ENCODE results near the gene PCSK2.
"Not testable (repeated sequence)": the region's sequence is repeated elsewhere in the genome, so short reads cannot be mapped to it uniquely, and the experiment has no call there.

PCSK2 gene

GRCh38 chr20:17226410-17227218, at the start of gene PCSK2:
Gene PCSK2 (plus strand): TSS chr20:17227040. CDS start chr20:17227306, 266 bp downstream.
- DNase-seq (ENCODE audit: low read depth in 1 of 2, low spot score in 1 of 2): no peak

DNA sequence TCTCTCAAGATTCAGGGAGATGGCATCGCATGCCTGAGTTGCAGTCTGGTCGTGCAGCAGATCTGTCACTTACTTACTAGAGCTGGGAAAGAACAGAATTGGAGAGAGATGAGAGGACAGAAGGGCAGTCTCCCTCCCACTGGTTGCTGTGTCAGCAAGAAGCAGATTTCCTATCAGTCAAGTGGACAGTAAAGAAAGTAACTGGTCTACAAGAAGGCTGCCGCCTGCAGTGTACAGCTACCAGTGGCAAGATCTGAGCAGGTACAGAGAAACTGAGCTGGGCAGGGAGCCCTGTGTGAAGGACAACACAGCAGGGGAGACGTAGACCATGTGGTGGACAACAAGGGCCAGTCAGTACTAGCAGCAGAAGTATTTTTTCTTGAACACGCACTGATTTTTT, 49.5 kb upstream of the PCSK2 start:
- no peak for DNase-seq (ENCODE audit: low read depth in 1 of 2, low spot score in 1 of 2)

DNA sequence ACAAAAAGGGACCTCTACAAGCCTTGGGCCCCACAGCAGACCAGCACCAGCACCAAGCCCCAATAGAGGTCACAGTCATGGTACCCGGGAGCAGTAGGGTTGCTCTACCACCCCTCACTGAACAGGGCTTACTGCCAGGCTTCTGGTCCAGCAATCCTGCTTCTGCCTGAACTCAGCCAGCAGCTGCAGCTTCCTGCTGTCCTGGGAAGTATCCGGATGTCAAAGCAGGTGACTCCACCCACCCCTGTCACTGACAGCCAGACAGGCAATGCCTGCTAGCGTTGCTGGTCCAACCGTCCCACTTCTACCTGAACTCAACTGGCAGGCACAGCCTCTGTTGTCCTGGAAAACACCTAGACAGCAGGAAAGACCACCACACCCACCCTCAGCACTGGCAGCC, 47.0 kb upstream of the PCSK2 start:
- no peak for DNase-seq (ENCODE audit: low read depth in 1 of 2, low spot score in 1 of 2)

DNA sequence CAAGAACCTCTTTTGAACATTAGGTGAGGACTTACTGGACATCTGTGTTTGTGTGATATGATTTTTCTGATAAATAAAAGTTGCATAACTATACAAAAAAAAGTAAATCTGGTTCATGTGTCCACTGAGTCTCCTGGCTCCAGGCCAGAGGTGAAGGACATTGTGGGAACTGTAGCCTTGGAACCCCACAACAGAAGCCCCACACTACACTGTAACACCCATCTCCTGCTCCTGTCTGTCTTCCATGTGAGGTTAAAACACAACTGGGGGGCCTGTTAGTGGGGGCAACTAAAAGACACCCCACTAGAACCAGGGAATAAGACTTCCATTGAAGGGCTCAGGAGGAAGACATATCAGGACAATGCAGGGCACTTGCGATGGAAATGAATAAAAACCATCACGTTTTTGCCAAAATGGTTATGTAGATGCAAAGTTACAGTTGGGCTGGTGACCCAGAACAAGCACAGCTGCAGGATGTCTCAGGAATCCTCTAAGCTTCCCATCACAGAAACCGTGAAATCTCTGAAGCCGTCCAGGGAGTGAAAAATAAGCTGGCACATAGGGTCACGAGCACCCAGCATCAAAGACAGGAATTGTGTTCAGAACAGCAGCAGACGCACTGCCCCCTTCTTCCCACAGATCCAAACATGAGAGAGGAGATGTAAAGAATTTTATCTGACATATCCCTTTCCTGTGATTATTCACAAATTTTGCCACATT, 36.7 kb upstream of the PCSK2 start:
- no peak for DNase-seq (ENCODE audit: low read depth in 1 of 2, low spot score in 1 of 2)

- DNase-seq (ENCODE audit: low read depth in 1 of 2, low spot score in 1 of 2): no peak
These were observed 29.8 kb upstream of the PCSK2 start for GRCh38 chr20:17197041-17197440.

- no peak for DNase-seq (ENCODE audit: low read depth in 1 of 2, low spot score in 1 of 2)
These were observed 24.8 kb upstream of the PCSK2 start for GRCh38 chr20:17202030-17202429.

DNA sequence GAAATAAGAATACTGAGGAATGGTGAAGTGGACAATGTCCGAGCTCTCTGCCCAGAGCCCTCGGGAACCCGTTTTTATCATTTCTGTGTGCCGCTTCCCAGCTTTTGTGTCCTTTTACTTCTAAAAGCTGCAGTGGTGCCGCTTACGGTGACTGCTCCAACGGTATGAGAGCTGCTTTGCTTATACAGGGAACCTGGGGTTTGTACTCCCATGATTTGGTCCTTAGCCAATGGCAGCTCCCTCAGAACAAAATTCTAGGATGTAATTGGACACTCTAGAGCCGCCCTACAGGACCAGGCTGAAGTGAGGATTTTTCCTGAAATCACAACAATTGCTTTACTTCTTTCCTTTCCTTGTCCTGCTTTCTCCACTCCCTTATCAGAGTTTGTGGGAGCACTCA, 24.2 kb upstream of the PCSK2 start:
- DNase-seq (ENCODE audit: low read depth in 1 of 2, low spot score in 1 of 2): no peak

- no peak for DNase-seq (ENCODE audit: low read depth in 1 of 2, low spot score in 1 of 2)
These were observed 21.6 kb upstream of the PCSK2 start for GRCh38 chr20:17205084-17205813.

- no peak for DNase-seq (ENCODE audit: low read depth in 1 of 2, low spot score in 1 of 2)
These were observed 16.5 kb upstream of the PCSK2 start for GRCh38 chr20:17210387-17210786.

DNA sequence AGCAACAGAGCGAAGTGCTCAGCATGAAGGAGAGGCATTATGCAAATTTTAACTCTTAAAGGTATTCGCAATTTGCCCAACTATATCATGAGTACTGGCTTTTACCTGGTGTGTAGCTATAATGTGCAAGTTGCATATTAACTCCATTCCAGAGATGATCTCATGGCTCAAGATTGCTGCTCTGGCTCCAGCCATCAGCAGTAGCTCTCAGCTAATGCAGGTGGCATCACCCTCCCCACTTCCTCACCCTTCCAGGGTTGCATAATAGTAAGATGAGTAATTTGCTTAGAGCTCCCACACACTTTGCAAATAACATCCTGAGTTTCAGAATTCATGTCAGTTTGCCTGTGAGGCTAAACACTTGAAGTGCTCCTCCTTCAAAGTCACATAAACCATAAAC, 15.9 kb upstream of the PCSK2 start:
- DNase-seq (ENCODE audit: low read depth in 1 of 2, low spot score in 1 of 2): no peak

DNA sequence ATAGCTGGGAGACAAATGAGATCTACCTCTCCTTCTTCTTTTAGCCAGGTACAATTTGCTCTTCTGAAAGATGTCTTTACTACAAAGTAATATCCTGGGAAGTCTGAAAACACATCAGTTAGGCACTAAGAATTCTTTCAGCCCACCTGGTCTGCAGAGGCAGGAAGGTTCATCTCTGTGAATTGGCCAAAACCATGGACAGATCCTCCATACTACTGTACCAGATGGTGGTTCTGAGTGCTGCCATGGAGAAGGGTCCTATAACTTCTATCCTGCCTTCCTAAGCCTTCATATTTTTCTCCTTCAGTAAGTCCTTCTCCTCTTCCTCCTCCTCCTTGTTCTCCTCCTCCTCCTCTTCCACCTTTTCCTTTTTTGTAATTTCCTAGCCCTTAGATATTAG, 11.7 kb upstream of the PCSK2 start:
- DNase-seq (ENCODE audit: low read depth in 1 of 2, low spot score in 1 of 2): no peak

GRCh38 chr20:17219856-17220255, 7.0 kb upstream of the PCSK2 start:
- not testable (repeated sequence) for DNase-seq (ENCODE audit: low read depth in 1 of 2, low spot score in 1 of 2)

- no peak for DNase-seq (ENCODE audit: low read depth in 1 of 2, low spot score in 1 of 2)
These were observed 3.3 kb upstream of the PCSK2 start for GRCh38 chr20:17223553-17223952.

DNA sequence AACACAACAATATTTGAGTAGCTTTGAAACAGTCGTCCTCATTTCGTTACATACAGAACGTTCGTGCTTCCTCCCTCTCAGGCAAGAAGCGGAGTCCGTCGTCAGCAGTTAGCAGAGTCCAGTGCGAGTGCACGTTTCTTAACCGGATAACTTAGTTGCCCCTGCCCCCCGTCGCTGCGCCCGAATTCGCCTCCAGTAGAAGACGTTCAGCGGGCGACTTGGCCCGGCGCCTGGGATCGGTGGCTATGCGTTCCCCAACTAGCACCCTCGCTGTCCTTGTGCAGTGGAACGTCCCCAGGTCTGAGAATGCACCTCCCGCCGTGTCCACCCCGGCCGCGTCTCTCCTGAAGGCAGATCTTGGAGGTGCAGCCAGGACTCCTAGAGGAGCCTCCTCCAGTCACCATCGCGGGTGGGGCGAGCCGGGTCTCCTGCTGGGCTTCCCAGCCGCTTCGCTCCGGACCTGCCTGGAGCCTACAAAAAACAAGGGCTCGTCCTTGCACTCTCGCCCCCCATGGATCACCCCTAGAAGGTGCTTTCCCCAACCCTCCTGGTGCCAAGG, 910 bp upstream of the PCSK2 start:
- no peak for DNase-seq (ENCODE audit: low read depth in 1 of 2, low spot score in 1 of 2)

- no peak for DNase-seq (ENCODE audit: low read depth in 1 of 2, low spot score in 1 of 2)
These were observed 357 bp downstream of the PCSK2 start for GRCh38 chr20:17227219-17227575.

DNA sequence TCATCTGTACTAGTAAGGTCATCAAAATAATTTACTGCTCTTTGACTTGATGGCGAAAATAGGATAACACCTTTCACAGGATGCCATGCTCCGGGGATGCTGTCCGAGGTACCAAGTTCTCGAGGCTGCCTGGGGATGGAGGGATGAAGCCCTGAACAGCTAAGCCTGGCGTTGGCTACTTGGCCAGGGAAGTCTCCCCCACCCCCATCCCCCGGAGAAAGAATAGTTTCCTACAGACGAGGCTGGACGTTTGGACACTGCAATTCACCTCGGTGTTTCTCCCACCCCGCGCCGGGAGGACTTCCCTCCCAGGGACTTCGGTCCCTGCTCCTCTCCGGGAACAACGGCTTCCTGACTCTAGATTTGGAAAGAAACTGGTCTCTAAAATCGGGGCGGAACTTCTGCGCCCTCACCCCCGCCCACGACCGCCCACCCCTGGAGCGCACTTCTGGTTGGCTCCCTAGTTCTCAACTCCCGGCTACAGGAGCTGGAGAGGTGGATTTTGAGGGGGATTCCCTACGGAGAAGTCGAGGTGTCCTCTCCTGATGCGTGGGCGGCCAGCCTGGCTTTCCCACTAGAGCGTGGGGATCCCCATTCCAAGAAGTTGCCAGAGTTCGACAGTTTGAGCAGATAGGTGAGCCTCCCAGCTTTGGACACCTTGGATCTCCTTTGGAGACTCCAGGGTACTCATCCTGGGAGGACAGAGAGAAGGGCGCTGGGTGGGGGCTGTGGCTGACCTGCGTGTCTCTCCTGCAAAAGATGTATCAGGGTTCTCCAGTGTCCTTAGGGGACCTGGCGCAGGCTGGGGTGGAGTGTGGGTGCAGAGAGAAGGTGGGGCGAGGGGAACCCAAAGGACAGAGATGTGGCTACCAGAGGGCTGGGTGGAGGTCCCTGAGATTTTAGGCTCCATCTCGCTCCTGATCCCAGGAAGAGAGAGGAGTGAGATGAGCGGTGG, 1.1 kb downstream of the PCSK2 start:
- no peak for DNase-seq (ENCODE audit: low read depth in 1 of 2, low spot score in 1 of 2)

DNA sequence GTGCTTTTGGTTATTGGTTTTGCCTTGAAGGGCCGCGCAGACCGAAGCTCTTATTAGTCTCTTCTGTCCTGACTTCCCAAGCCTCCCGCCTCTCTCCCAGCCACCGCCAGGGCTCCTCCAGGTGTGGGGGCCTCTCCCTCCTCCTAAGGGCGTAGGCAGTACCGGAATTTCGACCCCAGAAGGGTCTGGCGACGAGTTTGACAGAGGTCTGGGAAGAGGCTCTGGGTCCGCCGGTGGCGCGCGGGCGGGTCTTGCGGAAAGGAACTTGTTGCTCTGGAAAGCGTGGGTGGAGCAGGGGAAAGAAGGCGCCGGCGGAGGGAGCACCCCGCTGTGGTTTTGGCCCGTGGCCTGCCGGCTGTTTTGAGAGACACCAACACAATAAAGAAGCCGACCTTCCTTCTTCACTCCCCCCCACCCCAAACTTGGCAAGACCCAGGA, 1.8 kb downstream of the PCSK2 start:
- DNase-seq (ENCODE audit: low read depth in 1 of 2, low spot score in 1 of 2): no peak

- DNase-seq (ENCODE audit: low read depth in 1 of 2, low spot score in 1 of 2): no peak
These were observed 2.4 kb downstream of the PCSK2 start for GRCh38 chr20:17229256-17229655.

GRCh38 chr20:17233626-17234025, 6.8 kb downstream of the PCSK2 start:
- DNase-seq (ENCODE audit: low read depth in 1 of 2, low spot score in 1 of 2): no peak

- no peak for DNase-seq (ENCODE audit: low read depth in 1 of 2, low spot score in 1 of 2)
These were observed 9.9 kb downstream of the PCSK2 start for GRCh38 chr20:17236766-17237165.

DNA sequence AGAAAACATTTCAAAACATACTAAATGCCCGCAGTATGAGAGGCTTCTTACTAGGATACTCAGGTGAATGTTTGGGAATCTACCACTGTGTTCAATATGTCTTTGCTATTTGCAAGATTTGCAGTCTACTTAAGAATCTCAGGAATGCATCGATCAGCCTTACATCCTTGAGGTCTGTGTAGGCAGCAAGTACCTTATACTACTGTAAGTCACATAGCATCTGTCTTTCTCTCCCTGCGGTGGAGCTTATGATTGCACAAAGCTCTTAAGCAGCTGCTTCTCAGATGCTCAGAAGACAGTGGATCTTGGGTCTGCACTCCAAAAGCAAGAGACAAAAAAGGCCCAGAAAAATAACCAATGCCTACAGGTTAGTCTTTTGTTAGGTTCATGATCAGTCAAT, 21.4 kb downstream of the PCSK2 start:
- DNase-seq (ENCODE audit: low read depth in 1 of 2, low spot score in 1 of 2): no peak
